Brain microvascular endothelial cell (primary cell): ENCODE results near the gene DAGLB.
"Not testable (repeated sequence)": the region's sequence is repeated elsewhere in the genome, so short reads cannot be mapped to it uniquely, and the experiment has no call there.

ENCODE experiments used
- DNase-seq: peaks from one replicate; pipeline ENCODE4 v3.0.0-alpha.2; 2020
- H3K27ac ChIP-seq: fragments of 250-450 bp; sonication (Bioruptor Pico); 2 replicates; pipeline ENCODE4 v1.5.1; 2020; ENCODE audit warnings: mild to moderate bottlenecking, moderate library complexity
- H3K27me3 ChIP-seq: fragments of 250-450 bp; sonication (Bioruptor Pico); replicated peaks from 2 replicates; pipeline ENCODE4 v1.5.1; 2020; ENCODE audit warnings: mild to moderate bottlenecking
- H3K36me3 ChIP-seq: fragments of 250-450 bp; sonication (Bioruptor Pico); replicated peaks from 2 replicates; pipeline ENCODE4 v1.5.1; 2020; ENCODE audit warnings: mild to moderate bottlenecking
- H3K4me3 ChIP-seq: 2 replicates; pipeline ENCODE4 v1.5.1; 2011; ENCODE audit warnings: low read depth, mild to moderate bottlenecking, control low read depth, low read length, moderate library complexity
- in situ Hi-C: cut with HindIII; loops from 2 replicates; pipeline ENCODE4 v1.10.0; 2017; ENCODE audit warnings: low sequenced_read_pairs, low pct_ligation_motif_present
- TF ChIP-seq, protein P1 (sequence below): IDR thresholded peaks from 2 replicates; pipeline ENCODE4 v1.5.1; 2011; ENCODE audit warnings: low read depth, mild to moderate bottlenecking, moderate library complexity, low read length, control low read depth, inconsistent platforms; ENCODE audit errors: missing control alignments

Gene DAGLB

DNA sequence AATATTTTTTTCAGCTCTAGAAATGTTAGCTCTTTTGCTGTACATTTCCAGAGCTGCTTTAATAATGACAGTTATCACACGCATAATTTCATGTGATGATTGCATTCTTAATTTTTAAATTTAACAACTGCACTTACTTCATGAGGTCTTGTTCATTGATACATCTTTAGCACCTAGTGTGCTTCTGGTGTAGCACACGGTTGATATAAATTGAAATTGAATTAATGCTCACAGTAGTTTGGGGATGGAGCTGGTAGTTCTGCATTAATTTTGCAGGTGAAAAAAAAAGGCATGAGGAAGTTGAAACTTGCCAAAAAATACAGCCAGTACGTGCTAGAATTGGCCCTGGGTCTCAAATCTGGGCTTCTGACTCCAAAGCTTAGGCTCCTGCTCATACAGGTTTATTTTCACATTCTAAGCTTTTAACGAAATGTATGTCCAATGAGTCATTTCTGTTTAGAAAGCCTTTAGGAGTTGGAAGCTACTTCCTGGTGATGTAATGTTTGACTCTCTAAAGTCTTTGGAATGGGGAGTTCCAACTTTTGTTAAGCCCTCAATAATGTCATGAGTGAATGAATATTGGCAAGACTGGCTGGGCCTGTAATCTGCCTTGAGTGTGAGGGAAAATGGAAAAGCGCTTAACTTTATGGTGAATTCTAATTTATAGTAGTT lies 62.5 kb downstream of the DAGLB start:
- Histone ChIP-seq H3K36me3 (peaks cover 21% of the 10 kb centered on the region), H3K27me3 (no peaks in the 10 kb centered on the region)
- in situ Hi-C loops: no loop called here

DNA sequence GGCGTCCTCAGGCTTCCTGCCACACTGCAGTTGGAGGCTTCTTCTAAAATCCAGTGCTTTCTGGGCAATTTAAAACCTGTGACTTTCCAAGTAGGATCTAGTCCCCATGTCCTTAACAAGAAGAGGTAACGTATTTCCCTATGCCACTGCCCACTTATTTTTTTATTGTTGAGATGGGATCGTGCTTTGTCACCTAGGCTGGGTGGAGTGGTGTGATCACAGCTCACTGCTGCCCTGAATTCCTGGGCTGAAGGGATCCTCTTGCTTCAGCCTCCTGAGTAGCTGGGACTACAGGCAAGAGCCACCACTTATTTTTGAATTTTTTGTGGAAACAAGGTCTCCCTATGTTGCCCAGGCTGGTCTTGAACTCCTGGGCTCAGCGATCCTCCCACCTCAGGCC lies 63.4 kb downstream of the DAGLB start:
- no peak for DNase-seq
- Histone ChIP-seq H3K27me3 (no peaks in the 10 kb centered on the region), H3K27ac (peak overlapping the region; percentile 11), H3K36me3 (peaks cover 17% of the 10 kb centered on the region), H3K4me3 (no peak overlapping the region)
- TF ChIP-seq, protein P1, sequence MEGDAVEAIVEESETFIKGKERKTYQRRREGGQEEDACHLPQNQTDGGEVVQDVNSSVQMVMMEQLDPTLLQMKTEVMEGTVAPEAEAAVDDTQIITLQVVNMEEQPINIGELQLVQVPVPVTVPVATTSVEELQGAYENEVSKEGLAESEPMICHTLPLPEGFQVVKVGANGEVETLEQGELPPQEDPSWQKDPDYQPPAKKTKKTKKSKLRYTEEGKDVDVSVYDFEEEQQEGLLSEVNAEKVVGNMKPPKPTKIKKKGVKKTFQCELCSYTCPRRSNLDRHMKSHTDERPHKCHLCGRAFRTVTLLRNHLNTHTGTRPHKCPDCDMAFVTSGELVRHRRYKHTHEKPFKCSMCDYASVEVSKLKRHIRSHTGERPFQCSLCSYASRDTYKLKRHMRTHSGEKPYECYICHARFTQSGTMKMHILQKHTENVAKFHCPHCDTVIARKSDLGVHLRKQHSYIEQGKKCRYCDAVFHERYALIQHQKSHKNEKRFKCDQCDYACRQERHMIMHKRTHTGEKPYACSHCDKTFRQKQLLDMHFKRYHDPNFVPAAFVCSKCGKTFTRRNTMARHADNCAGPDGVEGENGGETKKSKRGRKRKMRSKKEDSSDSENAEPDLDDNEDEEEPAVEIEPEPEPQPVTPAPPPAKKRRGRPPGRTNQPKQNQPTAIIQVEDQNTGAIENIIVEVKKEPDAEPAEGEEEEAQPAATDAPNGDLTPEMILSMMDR: no peak
- in situ Hi-C loops: no loop called here

More for the DNA sequence above, 62.5 kb downstream of the DAGLB start:
- no peak overlapping the region for H3K4me3 ChIP-seq
- DNase-seq: peak; percentile 72
- TF ChIP-seq, protein P1: no peak
- H3K27ac ChIP-seq: peak overlapping the region; percentile 70

DNA sequence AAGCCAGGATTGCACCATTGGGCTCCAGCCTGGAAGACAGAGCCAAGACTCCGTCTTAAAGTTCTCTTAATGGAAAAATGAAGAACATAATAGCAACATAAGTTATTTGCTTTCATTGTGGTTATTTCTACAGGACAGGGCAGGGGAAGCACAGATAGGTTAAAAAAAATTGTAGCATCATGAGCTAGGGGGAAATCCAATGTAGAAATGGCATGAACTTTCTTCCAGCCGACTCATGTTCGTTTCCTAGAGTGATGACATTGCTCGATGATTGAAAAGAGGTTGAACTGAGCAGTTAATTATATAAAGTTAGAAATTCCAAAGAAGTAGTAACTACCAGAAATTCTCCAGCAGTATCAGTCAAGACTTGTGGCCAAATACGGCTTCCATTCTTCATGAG lies 64.9 kb downstream of the DAGLB start:
- H3K4me3 ChIP-seq: no peak overlapping the region
- peaks cover 11% of the 10 kb centered on the region for H3K36me3 ChIP-seq
- in situ Hi-C loops: no loop called here
- no peaks in the 10 kb centered on the region for H3K27me3 ChIP-seq
- peak overlapping the region; percentile 19 for H3K27ac ChIP-seq
- no peak for DNase-seq
- TF ChIP-seq, protein P1: no peak

DNA sequence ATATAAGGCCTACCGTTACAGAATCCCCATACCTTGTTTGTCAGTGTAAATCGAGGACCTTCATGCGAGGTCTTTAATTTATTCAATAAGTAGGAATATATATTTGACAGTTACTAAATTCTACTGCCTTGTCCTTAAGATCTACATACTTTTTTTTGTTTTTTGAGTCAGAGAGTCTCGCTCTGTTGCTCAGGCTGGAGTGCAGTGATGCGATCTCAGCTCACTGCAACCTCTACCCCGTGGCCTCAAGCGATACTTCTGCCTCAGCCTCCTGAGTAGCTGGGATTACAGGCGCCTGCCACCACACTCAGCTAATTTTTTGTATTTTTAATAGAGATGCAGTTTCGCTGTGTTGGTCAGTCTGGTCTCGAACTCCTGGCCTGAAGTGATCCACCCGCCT lies 65.9 kb downstream of the DAGLB start:
- H3K27me3 ChIP-seq, H3K36me3 ChIP-seq, H3K27ac ChIP-seq, in situ Hi-C loops, DNase-seq, H3K4me3 ChIP-seq: not testable (repeated sequence)

DNA sequence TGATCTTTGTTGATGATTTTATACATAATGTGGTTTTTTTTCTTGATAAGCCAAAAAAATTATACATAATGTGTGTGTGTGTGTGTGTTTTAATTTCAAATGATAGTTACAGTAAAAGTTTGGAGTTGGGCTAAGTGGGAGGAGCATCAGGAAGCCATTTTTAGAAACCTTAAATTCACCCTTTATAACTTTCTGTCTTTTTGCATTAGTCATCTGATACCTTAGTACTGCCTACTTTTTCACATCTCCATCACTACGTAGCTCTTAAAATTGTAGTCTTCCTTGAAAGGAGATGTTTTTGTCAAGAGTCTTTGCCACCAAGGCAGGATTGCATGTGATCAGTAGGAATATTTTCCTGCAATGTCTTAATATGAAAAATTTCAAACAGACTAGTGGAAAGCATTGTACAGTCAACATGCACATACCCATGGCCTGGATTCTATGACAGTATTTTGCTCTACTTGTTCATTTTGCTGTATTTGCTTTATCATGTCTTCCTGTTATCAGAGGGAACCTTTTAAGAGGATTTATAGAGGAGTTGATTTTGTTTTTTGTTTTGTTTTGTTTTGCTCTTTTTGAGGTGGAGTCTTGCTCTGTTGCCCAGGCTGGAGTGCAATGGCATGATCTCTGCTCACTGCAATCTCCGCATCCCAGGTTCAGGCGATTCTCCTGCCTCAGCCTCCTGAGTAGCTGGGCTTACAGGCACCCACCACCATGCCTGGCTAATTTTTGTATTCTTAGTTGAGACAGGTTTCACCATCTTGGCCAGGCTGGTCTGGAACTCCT lies 67.3 kb downstream of the DAGLB start:
- TF ChIP-seq, protein P1: no peak
- H3K4me3 ChIP-seq: no peak overlapping the region
- in situ Hi-C loops: no loop called here
- no peak overlapping the region for H3K27ac ChIP-seq
- DNase-seq: no peak
- no peaks in the 10 kb centered on the region for H3K27me3 ChIP-seq
- H3K36me3 ChIP-seq: peaks cover 6% of the 10 kb centered on the region

DNA sequence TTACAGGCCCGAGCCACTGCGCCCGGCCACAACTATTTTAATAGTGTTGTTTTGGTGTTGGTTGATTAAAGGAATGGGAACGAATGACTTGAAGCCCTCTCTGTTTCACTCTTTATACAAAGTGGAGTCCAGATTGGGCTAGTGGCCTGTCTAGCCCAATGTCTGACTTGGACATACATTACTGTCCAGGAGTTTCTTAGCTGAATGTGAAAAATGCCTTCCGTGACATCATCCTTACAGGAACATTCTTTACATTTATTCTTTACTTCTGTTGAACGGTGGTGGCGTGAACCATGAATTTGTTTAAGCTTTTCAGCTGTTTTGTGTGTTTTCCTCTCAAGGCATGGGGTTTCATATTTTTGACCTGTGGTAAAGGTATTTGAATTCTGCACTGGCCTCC lies 67.9 kb downstream of the DAGLB start:
- H3K4me3 ChIP-seq: no peak overlapping the region
- peaks cover 6% of the 10 kb centered on the region for H3K36me3 ChIP-seq
- in situ Hi-C loops: no loop called here
- TF ChIP-seq, protein P1: no peak
- no peak for DNase-seq
- no peaks in the 10 kb centered on the region for H3K27me3 ChIP-seq
- no peak overlapping the region for H3K27ac ChIP-seq

DNA sequence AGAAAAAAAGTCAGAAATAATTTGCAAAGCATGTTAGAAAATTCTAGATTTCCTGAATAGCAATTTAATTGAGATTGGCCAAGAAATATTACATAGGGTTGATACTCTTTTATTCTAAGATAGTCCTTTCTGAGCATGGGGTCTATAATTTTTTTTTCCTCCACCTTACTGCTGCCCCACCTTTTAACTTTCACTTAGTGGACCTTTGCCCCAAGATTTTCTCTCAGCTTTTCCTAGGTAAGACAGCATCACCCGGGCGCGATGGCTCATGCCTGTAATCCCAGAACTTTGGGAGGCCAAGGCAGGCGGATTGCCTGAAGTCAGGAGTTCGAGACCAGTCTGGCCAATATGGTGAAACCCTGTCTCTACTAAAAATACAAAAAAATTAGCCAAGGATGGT lies 69.2 kb downstream of the DAGLB start:
- H3K4me3 ChIP-seq, in situ Hi-C loops, H3K36me3 ChIP-seq, DNase-seq, H3K27me3 ChIP-seq, H3K27ac ChIP-seq: not testable (repeated sequence)
